GM10266 (cell line): Measurements from ENCODE around the gene CACNA2D3.

Experiments
- DNase-seq: peaks from one replicate; pipeline ENCODE4 v3.0.0; 2012; ENCODE audit errors: extremely low spot score
- TF ChIP-seq, protein P1 (sequence below): IDR thresholded peaks from 2 replicates; pipeline ENCODE4 v1.5.1; 2012; ENCODE audit warnings: mild to moderate bottlenecking, low read depth; ENCODE audit not compliant: control insufficient read depth, insufficient read depth; ENCODE audit errors: missing control alignments

Gene CACNA2D3

DNA sequence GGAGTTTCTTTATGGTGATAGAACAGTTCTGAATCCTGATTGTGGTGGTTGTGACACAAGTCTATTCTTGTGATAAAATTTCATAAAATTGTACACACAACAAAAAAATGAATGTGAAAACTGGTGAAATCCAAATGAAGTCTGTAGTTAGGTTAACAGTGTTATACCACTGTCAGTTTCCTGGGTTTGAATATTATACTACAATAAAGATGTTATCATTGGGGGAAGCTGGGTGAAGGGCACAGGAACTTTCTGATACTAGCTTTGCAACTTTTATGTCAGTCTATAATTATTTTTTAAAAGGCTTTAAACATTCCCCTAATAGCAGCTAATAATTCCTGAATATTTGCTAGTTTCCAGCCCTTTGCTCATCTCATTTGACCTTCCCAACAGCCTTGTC is 485.7 kb downstream of the CACNA2D3 start:
- TF ChIP-seq, protein P1, sequence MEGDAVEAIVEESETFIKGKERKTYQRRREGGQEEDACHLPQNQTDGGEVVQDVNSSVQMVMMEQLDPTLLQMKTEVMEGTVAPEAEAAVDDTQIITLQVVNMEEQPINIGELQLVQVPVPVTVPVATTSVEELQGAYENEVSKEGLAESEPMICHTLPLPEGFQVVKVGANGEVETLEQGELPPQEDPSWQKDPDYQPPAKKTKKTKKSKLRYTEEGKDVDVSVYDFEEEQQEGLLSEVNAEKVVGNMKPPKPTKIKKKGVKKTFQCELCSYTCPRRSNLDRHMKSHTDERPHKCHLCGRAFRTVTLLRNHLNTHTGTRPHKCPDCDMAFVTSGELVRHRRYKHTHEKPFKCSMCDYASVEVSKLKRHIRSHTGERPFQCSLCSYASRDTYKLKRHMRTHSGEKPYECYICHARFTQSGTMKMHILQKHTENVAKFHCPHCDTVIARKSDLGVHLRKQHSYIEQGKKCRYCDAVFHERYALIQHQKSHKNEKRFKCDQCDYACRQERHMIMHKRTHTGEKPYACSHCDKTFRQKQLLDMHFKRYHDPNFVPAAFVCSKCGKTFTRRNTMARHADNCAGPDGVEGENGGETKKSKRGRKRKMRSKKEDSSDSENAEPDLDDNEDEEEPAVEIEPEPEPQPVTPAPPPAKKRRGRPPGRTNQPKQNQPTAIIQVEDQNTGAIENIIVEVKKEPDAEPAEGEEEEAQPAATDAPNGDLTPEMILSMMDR, result no peak
- DNase-seq, result no peak

DNA sequence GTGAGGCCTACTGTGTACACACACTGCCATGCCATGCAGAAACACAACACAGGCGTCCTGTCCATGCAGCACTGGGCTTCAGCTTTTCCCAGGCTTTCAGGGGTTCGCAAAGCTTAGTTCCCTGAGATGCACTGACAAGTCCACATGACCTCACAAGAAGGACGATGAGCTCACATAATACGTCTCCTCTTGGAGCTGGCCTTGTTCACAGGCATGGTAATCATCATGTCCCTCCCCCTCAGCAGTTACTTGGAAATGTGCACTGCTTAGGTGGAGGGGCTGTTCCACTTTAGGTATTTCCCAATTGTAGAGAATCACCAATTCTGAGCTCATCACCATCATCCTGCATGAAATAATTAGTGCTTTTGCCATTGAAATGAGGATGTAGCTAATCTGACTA is 496.7 kb downstream of the CACNA2D3 start:
- TF ChIP-seq, protein P1, result no peak
- no peak for DNase-seq

DNA sequence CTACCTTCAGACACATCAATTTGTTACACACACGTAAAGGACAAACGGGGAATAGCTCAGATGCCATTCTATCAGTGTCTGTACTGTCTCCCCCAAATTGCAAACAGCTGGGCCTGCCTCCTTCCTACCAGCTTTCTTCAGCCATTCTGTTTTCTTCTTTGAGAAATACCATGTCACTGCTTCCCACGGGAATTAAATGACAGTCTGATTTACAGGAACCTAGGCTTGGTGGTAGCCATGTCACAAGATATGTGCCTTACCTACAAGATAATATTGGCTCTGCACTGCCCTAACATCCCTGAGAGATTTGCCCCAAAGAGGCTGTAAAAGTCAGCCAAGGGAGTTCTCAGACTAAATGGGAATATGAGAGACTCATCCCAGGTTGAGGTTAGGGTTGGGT is 497.2 kb downstream of the CACNA2D3 start:
- TF ChIP-seq, protein P1, result no peak
- DNase-seq, result no peak

DNA sequence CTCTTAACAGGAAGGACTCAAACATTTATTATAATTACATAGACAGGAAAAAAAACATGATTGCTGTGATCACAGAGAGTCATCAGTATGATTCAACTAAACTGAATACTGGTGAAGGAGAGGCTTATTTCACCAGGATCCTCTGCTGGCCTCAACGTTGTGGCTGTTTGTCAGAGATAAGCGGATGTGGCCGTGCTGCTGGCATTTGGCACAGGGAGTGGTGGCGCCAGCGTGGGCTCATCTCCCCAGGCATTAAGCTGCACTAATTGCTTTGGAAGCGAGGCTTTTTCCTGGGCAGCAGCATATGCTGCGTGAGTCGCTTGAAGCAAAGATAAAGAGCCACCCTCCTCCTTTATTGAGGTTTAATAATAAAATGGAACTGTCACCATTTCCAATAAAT is 498.8 kb downstream of the CACNA2D3 start:
- TF ChIP-seq, protein P1, result no peak

DNA sequence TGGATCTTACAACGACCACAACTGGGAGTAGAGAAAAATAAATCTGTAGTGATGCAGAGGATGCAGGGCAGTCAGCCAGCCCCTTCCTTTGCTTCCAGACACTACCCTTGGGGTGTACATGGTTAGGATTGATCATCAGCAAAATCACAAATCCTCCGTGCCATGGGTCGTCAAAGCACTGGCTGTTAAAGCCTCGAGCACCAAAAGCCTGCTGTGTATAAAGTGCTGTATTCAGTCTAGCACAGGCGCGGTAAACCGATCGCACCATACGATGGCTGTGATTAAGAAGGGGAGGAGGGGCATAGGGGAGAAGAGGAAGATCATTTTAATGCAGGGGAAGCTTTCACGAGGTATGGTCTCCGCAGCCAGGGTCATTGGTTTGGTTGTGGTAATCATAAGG is 500.3 kb downstream of the CACNA2D3 start:
- TF ChIP-seq, protein P1, result no peak

More for the DNA sequence above, 498.8 kb downstream of the CACNA2D3 start:
- no peak for DNase-seq

DNA sequence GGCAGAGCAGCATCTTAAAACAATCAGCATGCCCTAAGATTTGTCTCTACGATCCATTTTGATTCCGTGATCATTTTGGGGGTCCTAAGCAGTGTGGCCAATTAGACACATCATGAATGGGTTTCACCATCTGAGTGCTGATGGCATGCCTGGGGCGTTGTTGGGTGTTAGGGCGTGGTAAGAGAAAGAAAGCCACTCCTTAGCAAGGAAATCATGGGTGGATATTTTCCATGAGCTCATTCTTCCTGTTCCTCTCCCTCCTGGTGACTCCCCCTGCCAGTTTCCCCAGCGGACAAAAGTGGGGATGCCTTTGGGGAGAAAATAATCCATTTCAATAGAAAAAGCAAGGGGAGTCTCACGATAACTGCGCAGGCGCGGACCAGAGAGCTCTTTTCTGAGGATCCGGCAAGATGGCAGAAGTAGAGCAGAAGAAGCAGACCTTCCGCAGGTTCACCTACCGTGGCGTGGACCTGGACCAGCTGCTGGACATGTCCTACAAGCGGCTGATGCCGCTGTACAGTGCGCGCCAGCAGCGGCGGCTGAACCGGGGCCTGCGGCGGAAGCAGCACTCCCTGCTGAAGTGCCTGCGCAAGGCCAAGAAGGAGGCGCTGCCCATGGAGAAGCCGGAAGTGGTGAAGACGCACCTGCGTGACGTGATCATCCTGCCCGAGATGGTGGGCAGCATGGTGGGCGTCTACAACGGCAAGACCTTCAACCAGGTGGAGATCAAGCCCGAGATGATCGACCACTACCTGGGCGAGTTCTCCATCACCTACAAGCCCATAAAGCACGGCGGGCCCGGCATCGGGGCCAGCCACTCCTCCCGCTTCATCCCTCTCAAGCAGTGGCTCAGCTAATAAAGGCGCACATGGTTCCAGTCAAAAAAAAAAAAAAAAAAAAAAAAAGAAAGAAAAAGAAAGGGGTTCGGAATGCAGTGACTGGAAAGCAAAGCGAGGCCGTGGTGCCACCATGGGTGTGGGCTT is 503.7 kb downstream of the CACNA2D3 start:
- TF ChIP-seq, protein P1, result no peak
- DNase-seq, result no peak

More for the DNA sequence above, 500.3 kb downstream of the CACNA2D3 start:
- DNase-seq, result no peak

DNA sequence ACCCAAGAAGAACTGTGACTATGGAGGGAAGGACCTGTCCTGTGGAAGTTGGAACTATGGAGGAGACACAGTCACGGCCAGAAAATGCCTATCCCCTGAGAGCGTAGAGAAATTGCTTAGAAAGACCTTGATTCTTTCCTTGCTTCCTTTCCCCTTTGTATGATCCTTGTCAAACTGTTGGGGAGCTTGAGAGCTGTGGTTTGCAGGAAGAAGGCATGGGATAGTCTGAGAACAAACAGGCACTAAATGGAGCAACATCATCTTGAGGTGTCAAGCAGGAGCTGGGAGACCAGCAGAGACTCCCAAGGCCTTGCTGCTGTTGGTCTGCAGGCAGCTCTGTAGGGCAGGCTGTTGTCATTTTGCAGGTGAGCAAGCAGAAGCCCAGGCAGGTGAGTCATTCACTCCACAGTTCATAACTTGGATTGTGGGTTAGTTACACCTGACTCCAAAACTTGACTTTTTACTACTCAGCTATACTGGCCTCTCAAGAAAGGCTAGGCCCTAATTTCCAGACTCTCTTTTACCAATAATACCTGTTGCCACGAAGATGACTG is 506.6 kb downstream of the CACNA2D3 start:
- no peak for DNase-seq
- TF ChIP-seq, protein P1, result no peak
